Epithelial cell of prostate (primary cell): Measurements from ENCODE around the gene GPR18.
A peak's percentile ranks its signal among the peaks of the same experiment; 100 is the strongest.
"Not testable (repeated sequence)": the region's sequence is repeated elsewhere in the genome, so short reads cannot be mapped to it uniquely, and the experiment has no call there.

Experiments used
- DNase-seq: peaks from one replicate; pipeline ENCODE4 v3.0.0-alpha.2; 2011; ENCODE audit warnings: low read depth, low spot score
- H3K27ac ChIP-seq: fragments of 450-650 bp; 2 replicates; pipeline ENCODE4 v1.5.1; 2017; ENCODE audit warnings: mild to moderate bottlenecking

The GPR18 gene

DNA sequence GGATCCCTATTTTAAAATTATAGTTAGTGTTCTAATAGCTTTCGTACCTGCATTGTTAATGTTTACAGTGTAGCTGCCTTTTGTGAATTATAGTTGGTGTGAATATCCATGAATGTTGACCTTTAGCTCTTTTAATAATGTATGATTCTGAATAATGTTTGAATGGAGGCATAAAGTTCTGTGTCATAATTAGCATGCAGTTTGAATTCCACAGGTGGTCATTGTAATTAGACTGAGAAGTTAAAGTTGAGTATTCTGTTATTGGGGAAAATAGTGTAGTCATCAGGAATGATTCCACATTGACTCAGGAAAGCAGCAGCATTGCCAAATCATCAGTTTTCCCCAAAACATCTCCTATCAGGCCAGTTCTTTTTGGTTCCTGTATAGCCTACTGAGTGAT, 12.1 kb downstream of the GPR18 start:
- no peak for DNase-seq
- no peak overlapping the region for H3K27ac ChIP-seq

DNA sequence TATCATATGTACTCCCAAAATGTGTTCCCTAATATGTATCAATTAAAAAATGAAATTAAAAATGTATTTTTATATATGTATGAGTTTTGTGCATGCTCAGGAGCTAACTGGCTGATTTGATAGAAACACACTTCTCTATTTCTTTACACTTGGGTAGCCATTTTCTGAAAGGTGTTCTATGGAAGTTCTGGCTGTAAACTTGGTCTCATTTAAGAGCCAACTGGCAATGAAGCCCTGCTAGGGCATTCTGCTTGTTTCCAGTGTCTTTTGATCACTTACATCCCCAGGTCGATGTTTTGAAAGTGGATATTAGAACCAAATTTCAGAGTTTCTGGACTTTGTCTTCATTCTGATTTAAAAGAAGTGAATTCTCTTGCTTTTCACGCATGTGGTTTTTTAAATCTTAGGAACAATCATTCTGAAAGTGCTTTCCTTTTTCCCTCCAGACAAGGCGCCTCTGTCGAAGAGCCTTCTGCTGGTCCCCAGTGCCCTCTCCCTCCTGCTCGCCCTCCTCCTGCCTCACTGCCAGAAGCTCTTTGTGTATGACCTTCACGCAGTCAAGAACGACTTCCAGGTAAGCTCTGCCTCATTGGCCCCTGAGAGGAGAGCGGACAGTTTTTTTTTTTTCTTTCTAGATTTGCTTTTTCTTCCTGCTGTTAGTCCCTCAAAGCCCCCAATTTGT, 20.1 kb downstream of the GPR18 start:
- DNase-seq, result no peak
- H3K27ac ChIP-seq, result no peak overlapping the region

DNA sequence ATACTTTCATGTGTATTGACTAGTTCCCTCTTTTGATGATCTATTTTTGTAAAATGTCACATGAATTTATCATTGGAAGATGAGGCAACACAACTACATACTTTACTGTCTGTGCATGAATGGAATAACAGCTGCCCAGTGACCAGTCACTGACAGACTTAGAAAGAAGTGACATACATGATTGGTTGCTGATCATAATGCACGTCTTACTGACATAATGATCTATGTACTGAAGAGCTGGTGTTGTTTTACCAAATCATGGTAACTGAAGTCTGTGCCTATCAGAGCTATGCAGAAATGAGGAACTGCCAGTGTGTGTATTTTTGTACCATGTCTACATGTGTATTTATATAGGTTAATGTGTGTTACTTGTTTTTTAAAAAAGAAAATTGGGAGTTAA, 26.5 kb downstream of the GPR18 start:
- DNase-seq, result no peak
- no peak overlapping the region for H3K27ac ChIP-seq

DNA sequence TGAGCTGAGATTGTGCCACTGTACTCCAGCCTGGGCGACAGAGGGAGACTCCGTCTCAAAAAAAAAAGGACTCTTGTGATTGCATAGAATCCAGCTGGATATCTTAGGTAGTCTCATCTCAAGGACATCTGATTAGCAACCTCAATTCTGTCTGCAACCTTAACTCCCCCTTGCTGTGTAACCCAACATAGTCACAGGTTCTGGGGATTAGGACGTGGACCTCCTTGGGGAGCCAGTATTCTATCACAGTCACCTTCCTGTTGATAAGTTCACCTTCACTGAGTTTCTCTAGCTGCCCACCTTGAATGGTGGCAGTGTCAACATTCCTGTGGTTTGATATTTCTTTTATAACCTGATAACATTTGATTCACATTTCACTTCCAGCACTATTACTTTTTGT, 27.2 kb downstream of the GPR18 start:
- H3K27ac ChIP-seq, result no peak overlapping the region
- DNase-seq, result no peak

DNA sequence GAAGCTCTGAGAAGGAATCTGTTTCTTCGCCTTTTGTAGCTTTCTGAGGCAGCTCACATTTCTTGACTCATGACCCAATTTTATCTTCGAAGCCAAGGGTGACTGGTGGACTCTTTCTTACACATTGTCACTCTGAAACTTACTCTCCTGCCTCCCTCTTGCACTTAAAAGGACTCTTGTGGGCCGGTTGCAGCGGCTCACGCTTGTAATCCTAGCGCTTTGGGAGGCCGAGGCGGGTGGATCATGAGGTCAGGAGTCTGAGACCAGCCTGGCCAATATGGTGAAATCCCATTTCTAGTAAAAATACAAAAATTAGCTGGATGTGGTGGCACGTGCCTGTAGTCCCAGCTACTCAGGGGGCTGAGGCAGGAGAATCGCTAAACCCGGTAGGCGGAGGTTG, 27.6 kb downstream of the GPR18 start:
- DNase-seq, H3K27ac ChIP-seq: not testable (repeated sequence)

DNA sequence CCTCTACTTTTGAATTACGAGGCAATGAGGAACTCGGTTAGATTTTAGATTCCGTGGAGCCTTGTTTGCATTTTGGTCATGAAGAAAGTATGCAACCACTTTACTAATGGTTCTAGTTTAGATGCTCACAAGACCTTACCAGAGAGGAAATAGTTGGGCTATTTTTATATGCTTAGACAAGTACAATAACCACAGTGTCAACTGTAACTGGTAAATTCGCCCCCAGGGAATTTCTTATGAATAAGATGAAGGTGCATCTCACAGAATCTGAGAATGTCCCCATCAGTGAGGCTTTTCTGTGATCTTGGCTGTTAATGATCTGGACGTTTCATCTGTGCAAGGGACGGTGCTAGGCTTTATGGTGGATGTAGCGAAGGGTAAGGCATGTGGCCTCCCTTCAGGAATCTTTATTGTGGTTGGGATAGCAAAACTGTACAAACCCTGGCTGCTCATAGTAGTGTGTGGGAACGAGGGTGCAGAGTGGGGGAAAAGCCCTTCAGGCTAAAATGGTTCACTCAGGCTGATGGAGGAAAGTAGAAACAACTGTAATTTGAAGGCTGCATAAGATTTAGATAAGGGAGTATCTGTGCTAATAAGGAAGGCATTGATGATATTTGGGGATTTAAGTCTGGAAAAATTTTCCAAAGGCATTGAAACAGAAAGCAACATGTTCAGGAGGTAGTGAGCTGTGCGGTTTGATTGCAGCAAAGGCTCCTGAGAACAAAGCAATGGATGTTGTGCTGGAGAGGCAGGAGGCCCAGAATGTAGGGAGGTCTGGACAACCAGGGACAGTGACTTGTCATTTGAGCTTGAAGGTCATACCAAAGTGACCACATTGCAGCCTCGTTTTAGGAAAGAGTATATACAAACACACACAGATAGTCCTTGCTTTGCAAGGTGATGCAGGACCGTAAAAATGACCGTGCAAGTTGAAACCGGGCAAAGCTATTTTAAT, 29.2 kb downstream of the GPR18 start:
- DNase-seq, result peak; percentile 63
- peak overlapping the region; percentile 47 for H3K27ac ChIP-seq

DNA sequence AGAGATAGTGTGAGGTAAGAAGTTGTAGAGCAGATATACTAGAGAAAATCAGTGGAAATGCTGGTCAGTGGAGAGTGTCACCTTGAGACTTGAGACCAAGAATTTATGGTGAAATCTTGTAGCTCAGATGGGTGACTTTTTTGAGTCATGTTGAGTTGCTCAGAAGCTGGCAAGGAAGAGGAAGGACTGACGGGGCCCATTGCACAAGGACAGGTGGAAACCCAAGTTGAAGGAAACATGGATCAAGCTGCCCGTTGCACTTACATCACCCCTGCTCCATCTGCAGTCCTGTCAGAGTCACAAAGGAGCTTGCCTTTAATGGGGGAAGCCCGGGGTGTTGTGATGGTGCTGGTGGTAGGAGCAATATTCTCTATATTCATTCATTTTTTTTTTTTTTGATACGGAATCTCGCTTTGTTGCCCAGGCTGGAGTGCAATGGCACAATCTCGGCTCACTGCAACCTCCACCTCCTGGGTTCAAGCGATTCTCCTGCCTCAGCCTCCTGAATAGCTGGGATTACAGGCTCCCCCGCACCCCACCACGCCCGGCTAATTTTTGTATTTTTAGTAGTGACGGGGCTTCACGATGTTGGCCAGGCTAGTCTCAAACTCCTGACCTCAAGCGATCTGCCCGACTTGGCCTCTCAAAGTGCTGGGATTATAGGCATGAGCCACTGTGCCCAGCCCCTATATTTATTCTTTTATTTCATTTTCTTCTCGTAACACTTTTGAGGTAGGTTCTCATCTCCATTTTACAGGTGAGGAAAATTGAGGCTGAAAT, 30.1 kb downstream of the GPR18 start:
- no peak for DNase-seq
- peak overlapping the region; percentile 47 for H3K27ac ChIP-seq

DNA sequence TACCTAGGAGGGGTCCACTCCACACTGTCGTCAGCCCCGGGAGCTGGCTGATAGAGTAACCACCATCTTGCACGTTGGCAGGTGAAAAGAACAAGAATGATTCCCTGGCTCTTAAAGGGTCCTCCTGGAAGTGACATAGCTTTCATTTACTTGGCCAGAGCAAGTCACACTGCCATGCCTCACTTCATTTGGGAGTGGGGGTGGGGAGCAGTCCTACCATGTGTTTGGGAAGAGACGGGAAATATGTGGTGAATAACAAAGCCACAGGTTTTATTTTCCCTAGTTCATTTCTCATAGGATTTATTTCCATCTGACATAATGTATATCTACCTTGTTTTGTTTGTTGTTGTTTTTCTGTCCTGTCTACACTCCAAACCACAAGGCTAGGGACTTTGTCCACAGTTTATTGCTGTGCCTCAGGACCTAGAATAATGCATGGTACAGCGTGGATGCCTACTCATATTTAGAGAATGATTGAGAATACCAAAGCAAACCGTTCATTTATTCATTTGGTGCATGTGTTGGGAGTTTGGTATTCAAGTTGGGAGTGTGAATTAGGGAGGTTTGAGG, 30.8 kb downstream of the GPR18 start:
- peak overlapping the region; percentile 47 for H3K27ac ChIP-seq
- DNase-seq, result no peak

DNA sequence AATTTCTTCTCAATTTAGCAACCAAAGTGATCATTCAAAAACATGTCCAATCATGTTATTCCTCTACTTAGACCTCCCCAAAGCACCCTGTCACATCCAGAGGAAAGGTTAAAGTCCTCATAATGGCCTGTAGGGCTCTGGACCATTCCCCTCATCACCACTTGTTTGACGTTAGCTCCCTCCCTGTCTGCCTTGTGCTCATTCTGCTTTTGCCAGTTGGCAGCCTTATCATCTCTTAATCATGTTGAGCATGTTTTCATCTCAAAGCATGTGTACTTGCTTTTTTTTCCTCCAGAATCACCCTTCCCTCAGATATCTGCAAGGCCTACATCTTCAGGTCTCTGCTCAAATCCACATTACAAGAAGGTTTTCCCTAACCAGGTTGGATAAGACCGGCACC, 31.7 kb downstream of the GPR18 start:
- no peak for DNase-seq
- H3K27ac ChIP-seq, result no peak overlapping the region

DNA sequence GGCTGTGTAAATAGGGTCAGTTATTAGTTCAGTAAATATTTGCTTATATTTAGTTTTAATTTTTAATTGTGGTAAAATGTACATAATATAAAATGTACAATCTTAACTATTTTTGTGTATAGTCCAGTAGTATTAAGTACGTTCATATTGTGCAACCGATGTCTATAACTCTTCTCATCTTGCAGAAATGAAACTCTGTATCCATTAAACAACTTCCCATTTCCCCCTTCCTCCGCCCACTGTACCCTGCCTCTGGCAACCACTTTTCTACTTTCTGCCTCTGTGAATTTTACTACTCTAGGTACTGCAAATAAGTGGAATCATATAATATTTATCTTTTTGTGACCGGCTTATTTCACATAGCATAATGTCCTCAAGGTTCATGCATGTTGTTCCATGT, 33.1 kb downstream of the GPR18 start:
- DNase-seq, result no peak
- H3K27ac ChIP-seq, result no peak overlapping the region

DNA sequence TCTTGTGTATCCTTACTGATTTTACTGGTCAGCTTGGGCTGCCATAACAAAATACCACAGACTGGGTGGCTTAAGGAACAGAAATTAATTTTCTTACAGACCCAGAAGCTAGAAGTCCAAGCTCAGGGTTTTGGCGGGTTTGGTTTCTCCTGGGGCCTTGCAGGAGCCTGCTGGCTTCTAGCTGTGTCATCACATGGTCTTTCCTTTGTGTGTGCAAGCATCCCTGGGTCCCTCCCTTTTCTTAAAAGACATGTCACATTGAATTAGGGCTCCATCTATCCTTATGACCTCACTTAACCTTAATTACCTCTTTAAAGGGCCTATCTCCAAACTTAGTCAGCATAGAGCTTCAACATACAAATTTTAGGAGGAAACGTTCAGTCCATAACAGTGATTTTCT, 34.2 kb downstream of the GPR18 start:
- H3K27ac ChIP-seq, result no peak overlapping the region
- no peak for DNase-seq

DNA sequence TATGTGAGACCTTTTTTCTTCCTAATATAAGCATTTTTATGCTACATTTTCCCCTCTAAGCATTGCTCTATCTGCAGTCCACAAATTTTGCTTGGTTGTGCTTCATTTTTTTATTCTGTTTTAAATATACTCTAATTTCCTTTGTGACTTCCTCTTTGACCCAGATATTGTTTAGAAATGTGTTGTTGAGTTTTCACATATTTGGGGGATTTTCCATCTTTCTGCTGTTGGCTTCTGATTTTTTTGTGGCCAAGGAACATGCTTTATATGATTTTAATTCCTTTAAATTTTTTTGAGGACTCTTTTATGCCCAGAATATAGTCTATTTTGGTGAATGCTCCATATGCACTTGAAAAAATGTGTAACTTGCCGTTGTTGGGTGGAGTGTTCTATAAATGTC, 34.6 kb downstream of the GPR18 start:
- DNase-seq, result no peak
- H3K27ac ChIP-seq, result no peak overlapping the region

DNA sequence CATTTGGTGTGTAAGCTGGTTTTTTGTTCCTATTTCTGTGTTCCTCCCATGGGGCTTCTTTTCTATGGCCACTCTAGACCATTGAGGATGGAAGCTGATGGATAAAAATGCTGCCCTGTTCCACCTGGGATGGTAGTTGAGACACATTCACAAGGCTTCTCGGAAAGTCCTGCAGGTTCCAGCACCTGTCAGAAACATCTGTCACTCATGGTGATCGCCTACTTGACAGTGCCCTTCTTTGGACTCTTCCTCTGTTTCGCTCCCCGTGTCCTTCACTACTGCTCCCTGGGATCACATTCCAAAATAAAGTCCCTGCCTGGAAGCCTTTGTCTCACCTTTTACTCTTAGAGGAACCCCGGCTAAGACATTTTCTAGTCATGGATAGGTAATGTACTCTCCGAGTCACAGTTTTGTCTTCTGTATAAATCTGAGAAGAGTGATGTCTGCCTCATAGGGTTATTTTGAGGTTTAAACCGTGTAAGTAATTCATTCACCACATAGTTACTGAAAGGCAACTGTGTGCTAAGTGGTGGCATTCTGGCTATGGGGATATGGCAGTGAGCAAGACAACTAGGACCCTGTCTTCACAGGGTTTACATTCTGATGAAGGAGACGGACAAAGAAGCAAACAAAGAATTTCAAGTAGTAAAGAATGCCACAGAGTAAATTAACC, 36.5 kb downstream of the GPR18 start:
- DNase-seq, result no peak
- H3K27ac ChIP-seq, result no peak overlapping the region

DNA sequence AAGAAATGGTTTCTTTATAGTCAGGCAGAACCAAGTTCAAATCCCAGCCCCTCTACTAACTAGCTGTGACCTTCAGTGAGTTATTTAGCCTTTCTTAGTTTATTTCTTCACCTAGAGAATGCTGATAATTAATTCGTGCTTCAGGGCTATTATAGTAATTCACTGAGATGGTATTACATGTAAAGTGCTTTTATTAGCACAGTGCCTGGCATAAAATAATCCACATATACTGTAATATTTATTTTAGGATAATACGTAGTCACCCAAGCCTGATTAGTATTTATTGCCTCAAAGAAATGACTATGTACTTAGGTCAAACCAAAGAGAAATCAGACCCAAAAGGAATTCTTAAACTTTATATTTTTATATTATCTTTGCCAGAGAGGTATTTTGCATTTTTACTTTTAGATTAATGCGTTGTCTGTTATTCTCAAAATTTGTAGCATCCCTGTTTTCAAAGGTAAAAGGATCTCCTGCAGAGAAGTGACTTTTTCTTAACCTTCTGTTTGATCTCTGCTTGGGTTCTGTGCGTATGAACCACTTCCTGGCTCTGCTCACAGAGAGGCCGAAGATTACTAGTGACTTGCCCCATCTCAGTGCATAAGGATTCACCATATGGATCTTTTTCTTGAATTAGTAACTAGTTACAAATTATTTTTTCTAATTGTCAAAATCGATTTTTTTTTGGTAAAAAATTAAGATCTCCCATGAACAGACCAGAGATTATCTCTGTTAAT, 37.8 kb downstream of the GPR18 start:
- no peak for DNase-seq
- H3K27ac ChIP-seq, result no peak overlapping the region

DNA sequence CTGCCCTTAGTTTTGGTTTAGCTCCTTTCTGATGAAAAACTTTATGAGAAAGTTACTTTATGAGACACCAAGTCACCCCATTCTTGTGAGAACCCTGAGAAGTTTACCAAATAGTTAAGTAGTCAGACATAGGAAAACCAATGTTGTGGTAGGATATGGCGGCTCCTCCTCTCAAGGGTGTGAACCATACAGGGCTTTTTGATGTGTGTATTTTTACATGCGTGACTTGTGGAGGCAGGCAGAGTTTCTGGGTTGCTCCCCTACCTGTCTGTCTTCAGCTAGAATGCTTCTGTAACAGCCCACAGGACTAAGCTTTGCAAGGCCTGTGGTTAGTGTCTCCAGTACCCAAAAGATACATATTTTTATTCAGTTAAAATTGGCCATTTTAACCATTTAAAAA, 39.2 kb downstream of the GPR18 start:
- no peak for DNase-seq
- no peak overlapping the region for H3K27ac ChIP-seq

DNA sequence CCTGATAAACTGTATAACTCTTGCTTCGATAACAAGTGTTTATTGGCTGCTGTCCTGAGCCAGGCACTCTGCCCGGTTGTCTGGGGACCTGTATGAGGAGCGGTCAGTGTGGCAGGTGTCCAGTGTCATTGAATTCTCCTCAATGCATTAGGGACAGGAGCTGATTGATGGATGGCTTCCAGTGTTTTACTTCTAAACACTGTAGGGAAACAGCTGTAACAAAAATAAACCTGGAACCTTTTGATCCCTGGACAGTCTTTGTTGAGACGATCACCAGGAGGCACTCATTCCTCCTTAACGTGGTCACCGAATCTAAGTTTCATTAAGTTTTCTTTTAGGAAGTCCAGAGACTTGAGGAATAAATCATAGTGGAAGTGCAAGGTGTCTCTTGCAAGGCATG, 39.6 kb downstream of the GPR18 start:
- no peak for DNase-seq
- H3K27ac ChIP-seq, result no peak overlapping the region

DNA sequence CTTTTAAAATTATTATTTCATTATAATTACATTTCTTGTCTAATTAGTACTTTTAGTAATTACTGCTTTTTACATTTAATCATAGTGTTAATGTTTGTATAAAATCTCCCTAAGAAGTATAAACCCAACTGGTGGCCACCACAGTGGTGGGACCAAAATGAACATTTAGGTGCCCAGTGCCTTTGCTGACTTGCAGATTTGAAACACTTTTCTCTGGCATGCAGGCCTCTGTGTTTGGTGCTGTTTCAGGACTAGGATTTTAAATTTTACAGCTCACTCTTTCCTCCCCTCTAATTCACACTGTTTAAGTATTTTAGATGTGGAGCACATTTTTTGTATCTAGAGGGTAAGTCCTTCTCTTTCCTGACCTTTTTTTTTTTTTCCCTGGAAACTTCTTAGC, 40.1 kb downstream of the GPR18 start:
- no peak for DNase-seq
- no peak overlapping the region for H3K27ac ChIP-seq

DNA sequence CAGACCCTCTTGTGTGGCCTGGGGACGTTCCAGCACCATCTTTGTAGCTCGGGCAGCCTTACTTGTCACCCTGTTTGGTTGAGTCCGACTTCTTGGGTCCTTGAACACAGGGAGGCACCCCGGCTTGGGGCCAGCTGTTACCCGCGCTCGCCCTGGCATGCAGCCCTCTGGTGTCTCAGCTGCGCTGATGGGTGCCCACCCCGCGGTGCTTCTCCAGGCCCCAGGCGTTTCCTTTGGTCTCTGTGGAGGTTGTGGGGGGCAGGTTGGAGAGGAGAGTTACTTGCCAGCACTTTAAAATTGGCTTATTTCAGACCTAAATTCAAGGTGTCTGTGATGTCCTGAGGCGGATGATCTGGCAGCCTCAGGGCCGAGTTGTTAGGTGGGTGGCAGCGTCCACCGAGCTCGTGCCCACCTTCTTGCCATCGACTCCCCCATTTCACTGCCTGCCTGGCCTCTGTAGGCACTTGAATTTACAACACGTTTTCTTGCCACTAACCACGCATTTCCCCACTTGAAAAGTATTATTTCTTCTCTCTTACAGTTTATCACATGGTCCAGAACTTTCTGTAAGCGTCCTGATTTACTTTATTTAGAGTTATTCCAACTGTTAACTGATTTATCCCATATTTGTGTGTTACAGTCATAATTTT, 40.6 kb downstream of the GPR18 start:
- no peak for DNase-seq
- no peak overlapping the region for H3K27ac ChIP-seq
